Loucy (cell line): Measurements from ENCODE around the gene NPFFR1.

Source experiments
- EZH2phosphoT487 ChIP-seq: fragments of 200-600 bp; IDR thresholded peaks from 2 replicates; pipeline ENCODE4 v1.6.1; 2018; ENCODE audit warnings: antibody characterized with exemption, mild to moderate bottlenecking, moderate library complexity, borderline replicate concordance
- TF ChIP-seq, protein P1 (sequence below): fragments of 200-600 bp; sonication (generic); conservative IDR thresholded peaks from 2 replicates; pipeline ENCODE4 v1.5.1; 2014; ENCODE audit warnings: mild to moderate bottlenecking, antibody characterized with exemption, low read length

DNA sequence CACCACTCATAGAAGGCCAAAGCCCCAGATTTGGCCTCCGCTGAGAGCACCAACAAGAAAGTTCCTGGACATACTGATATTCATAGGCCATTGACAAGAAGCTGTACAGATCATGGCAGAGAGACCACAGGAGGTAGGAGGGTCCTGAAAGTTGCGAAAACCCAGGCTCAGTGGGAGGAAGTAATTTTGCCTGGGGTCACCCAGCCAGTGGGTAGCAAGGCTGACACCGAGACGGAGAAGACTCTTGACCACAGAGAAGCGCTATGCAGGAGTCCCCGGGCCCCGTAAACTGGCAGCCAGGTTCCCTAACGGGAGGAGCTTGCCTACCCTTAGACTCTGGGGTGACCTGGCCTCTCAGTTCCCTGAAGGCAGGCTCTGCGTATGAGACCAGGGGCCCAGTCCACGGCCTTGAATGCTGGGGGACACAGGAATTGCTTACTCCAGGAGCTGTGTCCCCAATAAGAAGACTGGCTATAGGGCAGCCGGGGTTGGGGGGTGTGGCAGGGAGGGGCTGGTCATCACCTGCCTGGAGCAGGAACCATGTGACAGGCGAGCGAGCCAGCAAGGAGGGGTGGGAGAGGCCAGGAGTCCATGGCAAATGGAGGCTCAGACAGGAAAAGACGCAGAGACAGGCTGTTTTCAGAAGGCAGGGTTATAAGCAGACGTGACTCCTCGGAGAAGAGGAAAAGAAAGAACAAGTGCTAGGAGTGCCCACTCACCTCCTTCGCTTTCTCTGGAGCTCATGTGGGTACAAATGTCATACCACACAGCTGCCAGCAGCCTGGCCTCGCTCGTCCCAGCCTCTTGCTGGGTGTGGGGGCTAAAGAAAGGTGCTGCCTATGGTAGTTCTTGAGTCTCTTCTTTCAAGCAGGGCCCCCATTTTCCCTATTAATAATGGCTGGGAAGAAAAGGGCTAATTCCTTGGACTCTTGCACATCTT, 24.6 kb upstream of the NPFFR1 start:
- TF ChIP-seq, protein P1, sequence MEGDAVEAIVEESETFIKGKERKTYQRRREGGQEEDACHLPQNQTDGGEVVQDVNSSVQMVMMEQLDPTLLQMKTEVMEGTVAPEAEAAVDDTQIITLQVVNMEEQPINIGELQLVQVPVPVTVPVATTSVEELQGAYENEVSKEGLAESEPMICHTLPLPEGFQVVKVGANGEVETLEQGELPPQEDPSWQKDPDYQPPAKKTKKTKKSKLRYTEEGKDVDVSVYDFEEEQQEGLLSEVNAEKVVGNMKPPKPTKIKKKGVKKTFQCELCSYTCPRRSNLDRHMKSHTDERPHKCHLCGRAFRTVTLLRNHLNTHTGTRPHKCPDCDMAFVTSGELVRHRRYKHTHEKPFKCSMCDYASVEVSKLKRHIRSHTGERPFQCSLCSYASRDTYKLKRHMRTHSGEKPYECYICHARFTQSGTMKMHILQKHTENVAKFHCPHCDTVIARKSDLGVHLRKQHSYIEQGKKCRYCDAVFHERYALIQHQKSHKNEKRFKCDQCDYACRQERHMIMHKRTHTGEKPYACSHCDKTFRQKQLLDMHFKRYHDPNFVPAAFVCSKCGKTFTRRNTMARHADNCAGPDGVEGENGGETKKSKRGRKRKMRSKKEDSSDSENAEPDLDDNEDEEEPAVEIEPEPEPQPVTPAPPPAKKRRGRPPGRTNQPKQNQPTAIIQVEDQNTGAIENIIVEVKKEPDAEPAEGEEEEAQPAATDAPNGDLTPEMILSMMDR = no peak
- TF ChIP-seq EZH2phosphoT487 = no peak
